Loucy (cell line): ENCODE data around the gene ADGRE2.

Experiments
- EZH2phosphoT487 ChIP-seq: fragments of 200-600 bp; IDR thresholded peaks from 2 replicates; pipeline ENCODE4 v1.6.1; 2018; ENCODE audit warnings: antibody characterized with exemption, mild to moderate bottlenecking, moderate library complexity, borderline replicate concordance
- TF ChIP-seq, protein P1 (sequence below): fragments of 200-600 bp; sonication (generic); conservative IDR thresholded peaks from 2 replicates; pipeline ENCODE4 v1.5.1; 2014; ENCODE audit warnings: mild to moderate bottlenecking, antibody characterized with exemption, low read length

DNA sequence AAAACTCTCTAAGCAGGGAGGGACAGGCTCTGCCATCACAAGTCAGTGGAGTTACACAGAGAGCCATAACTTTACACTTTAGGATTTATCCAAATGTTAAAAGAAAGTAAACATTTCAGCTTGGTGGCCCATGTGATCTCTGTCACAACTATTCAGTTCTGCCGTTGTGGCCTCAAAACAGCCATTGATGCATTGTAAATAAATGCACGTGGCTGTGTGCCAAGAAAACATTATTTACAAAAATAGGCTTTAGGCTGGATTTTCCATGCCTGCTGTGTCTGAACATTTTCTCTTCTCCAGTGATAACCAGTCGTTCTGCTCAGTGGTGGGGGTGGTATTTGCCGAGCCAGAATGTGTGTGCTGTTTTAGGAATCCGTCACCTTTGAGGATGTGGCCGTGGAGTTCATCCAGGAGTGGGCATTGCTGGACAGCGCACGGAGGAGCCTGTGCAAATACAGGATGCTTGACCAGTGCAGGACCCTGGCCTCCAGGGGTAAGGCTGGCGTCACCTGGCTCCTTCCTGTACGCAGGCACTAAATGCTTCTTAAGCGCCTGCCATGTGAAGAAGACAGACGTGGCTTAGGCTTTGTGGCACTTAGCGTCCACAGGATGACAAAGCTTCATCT lies 83.6 kb downstream of the ADGRE2 start:
- TF ChIP-seq, protein P1, sequence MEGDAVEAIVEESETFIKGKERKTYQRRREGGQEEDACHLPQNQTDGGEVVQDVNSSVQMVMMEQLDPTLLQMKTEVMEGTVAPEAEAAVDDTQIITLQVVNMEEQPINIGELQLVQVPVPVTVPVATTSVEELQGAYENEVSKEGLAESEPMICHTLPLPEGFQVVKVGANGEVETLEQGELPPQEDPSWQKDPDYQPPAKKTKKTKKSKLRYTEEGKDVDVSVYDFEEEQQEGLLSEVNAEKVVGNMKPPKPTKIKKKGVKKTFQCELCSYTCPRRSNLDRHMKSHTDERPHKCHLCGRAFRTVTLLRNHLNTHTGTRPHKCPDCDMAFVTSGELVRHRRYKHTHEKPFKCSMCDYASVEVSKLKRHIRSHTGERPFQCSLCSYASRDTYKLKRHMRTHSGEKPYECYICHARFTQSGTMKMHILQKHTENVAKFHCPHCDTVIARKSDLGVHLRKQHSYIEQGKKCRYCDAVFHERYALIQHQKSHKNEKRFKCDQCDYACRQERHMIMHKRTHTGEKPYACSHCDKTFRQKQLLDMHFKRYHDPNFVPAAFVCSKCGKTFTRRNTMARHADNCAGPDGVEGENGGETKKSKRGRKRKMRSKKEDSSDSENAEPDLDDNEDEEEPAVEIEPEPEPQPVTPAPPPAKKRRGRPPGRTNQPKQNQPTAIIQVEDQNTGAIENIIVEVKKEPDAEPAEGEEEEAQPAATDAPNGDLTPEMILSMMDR: no peak
- no peak for TF ChIP-seq EZH2phosphoT487
